PFSK-1 (cell line): ENCODE measurements around the gene XPOT.

Source experiments
- FOXP2 ChIP-seq: optimal IDR thresholded peaks from 2 replicates; pipeline ENCODE3; 2011; ENCODE audit warnings: borderline replicate concordance, control low read depth, inconsistent platforms; ENCODE audit not compliant: insufficient read depth; ENCODE audit errors: extremely low read length, extremely low read depth
- POLR2AphosphoS5 ChIP-seq: IDR thresholded peaks from 2 replicates; pipeline ENCODE4 v1.6.1; 2012; ENCODE audit warnings: low read depth, mild to moderate bottlenecking, control low read depth, low read length, moderate library complexity
- SIN3A ChIP-seq: IDR thresholded peaks from 2 replicates; pipeline ENCODE4 v1.6.1; 2012; ENCODE audit warnings: mild to moderate bottlenecking, low read length, moderate library complexity, borderline replicate concordance; ENCODE audit not compliant: insufficient read depth
- TAF1 ChIP-seq: IDR thresholded peaks from 2 replicates; pipeline ENCODE4 v1.6.1; 2012; ENCODE audit warnings: low read length, control low read depth, borderline replicate concordance; ENCODE audit not compliant: insufficient read depth
- TF ChIP-seq, protein P1 (sequence below), 2 experiments: IDR thresholded peaks; 2 replicates each; pipeline versions ENCODE4 v1.6.1 to v1.8.0; 2011 to 2012; ENCODE audit warnings: low read depth in 2 of 2, low read length in 2 of 2, control low read depth in 1 of 2, inconsistent platforms in 1 of 2, mild to moderate bottlenecking in 1 of 2, moderate library complexity in 1 of 2; ENCODE audit not compliant: insufficient read depth in 1 of 2

XPOT gene

DNA sequence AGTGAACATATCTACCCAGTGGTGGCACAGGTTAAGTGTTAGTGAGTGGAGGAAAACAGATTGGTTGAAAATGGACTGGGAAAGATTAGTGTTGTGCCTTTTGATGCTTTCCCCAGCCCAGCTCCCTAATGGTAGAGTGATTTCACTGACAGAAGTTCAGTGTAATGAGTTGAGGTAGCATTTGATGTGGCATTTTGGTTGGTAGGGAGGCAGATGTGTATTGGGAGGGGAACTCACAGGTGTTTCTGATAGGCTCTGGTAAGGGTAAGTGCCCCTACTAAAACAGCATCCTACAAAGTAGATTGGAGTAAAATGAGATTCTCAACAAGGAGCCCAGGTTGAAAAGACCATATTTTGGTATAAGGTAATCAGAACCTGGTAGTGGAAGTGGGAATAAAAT, 51.9 kb downstream of the XPOT start:
- TF ChIP-seq FOXP2 (no peak), SIN3A (no peak), TAF1 (no peak), POLR2AphosphoS5 (no peak)
- TF ChIP-seq, protein P1, sequence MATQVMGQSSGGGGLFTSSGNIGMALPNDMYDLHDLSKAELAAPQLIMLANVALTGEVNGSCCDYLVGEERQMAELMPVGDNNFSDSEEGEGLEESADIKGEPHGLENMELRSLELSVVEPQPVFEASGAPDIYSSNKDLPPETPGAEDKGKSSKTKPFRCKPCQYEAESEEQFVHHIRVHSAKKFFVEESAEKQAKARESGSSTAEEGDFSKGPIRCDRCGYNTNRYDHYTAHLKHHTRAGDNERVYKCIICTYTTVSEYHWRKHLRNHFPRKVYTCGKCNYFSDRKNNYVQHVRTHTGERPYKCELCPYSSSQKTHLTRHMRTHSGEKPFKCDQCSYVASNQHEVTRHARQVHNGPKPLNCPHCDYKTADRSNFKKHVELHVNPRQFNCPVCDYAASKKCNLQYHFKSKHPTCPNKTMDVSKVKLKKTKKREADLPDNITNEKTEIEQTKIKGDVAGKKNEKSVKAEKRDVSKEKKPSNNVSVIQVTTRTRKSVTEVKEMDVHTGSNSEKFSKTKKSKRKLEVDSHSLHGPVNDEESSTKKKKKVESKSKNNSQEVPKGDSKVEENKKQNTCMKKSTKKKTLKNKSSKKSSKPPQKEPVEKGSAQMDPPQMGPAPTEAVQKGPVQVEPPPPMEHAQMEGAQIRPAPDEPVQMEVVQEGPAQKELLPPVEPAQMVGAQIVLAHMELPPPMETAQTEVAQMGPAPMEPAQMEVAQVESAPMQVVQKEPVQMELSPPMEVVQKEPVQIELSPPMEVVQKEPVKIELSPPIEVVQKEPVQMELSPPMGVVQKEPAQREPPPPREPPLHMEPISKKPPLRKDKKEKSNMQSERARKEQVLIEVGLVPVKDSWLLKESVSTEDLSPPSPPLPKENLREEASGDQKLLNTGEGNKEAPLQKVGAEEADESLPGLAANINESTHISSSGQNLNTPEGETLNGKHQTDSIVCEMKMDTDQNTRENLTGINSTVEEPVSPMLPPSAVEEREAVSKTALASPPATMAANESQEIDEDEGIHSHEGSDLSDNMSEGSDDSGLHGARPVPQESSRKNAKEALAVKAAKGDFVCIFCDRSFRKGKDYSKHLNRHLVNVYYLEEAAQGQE (IDR thresholded peaks at IDR 0.05; ENCODE audit: insufficient read depth in 1 of 2, low read depth in 2 of 2, low read length in 2 of 2) = no peak

GRCh38 chr12:64457032-64457431, 52.8 kb downstream of the XPOT start:
- TF ChIP-seq, protein P1 (IDR thresholded peaks at IDR 0.05; ENCODE audit: insufficient read depth in 1 of 2, low read depth in 2 of 2, low read length in 2 of 2) = no peak
- TF ChIP-seq FOXP2 = no peak
- TF ChIP-seq SIN3A = no peak
- no peak for TF ChIP-seq POLR2AphosphoS5
- TF ChIP-seq TAF1 = no peak

DNA sequence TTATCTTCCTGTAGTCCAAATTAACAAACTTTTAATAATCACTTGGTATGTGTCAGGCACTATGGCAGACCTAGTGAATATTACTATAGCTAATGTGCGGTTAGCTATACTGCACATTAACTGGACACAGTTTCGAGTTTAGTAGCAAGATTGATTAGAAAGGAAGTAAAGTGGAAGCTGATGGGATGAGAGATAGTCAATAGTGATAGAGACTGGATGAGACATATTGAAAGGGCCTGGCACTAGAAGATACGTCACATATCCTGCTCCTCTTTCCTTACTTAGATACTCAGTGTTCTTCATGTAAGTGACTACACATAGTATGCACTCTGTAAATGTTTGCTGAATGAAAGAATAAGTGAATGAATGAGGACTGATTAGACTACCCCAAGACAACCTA, 53.3 kb downstream of the XPOT start:
- TF ChIP-seq, protein P1 (IDR thresholded peaks at IDR 0.05; ENCODE audit: insufficient read depth in 1 of 2, low read depth in 2 of 2, low read length in 2 of 2) = no peak
- TF ChIP-seq TAF1 (no peak), FOXP2 (no peak), SIN3A (no peak), POLR2AphosphoS5 (no peak)

GRCh38 chr12:64457923-64458322, 53.7 kb downstream of the XPOT start:
- TF ChIP-seq SIN3A (no peak), TAF1 (no peak), FOXP2 (no peak), POLR2AphosphoS5 (no peak)
- TF ChIP-seq, protein P1 (IDR thresholded peaks at IDR 0.05; ENCODE audit: insufficient read depth in 1 of 2, low read depth in 2 of 2, low read length in 2 of 2) = no peak

DNA sequence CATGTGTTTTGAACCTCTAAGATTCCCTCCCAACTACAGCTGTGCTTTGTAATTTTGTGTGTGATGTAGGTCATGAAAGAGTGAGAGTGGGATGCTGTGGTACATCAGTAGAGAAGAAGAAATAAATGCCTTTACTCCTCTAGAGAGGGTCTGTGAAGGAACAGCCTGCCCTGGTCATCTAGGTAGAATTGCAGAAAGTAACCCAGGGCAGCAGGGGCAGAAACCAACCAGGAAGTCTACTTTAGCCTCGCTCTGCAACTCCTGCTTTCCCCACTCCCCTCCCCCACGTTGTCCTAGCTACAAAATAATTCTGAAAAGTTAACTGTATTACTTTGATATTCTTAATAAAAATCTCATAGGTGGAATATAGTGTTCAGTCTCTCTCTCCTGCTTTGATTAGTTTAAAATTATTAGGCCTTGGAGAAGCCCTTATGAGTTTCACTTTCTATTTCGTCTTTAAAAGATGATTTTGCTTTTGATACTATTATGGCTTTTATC, 55.3 kb downstream of the XPOT start:
- TF ChIP-seq FOXP2 (no peak), TAF1 (no peak), SIN3A (no peak), POLR2AphosphoS5 (no peak)
- TF ChIP-seq, protein P1 (IDR thresholded peaks at IDR 0.05; ENCODE audit: insufficient read depth in 1 of 2, low read depth in 2 of 2, low read length in 2 of 2) = no peak
